Measurements from ENCODE around the gene GRIP2. TPM values are rescaled to one million over a fixed set of nuclear protein-coding genes. Genes with fewer than 3 reads are reported as not detected.

GRIP2 gene
- total RNA-seq, 1 donor from 2014 or later: 11.2 TPM

GRCh38 chr3:14561051-14561960, 21.2 kb upstream of the GRIP2 start:
- Mint-ChIP-seq H3K27me3 (peaks cover 15% of the 10 kb centered on the region), H3K27ac (no peak overlapping the region), H3K4me3 (ENCODE audit: low read depth) (no peak overlapping the region), H3K9me3 (ENCODE audit: low read depth) (no peaks in the 10 kb centered on the region), H3K4me1 (ENCODE audit: low read depth) (peaks cover 8% of the 10 kb centered on the region), H3K36me3 (ENCODE audit: insufficient read depth) (no peaks in the 10 kb centered on the region)
- DNase-seq (ENCODE audit: low spot score, unreplicated experiment): no peak
- no peak for TF ChIP-seq CTCF (IDR thresholded peaks at IDR 0.05; ENCODE audit: unreplicated experiment)

- no peak for TF ChIP-seq CTCF (IDR thresholded peaks at IDR 0.05; ENCODE audit: unreplicated experiment)
- H3K27ac Mint-ChIP-seq: no peak overlapping the region
- H3K4me3 Mint-ChIP-seq (ENCODE audit: low read depth): no peak overlapping the region
- no peaks in the 10 kb centered on the region for H3K36me3 Mint-ChIP-seq (ENCODE audit: insufficient read depth)
- H3K27me3 Mint-ChIP-seq: peaks cover 21% of the 10 kb centered on the region
- peaks cover 8% of the 10 kb centered on the region for H3K4me1 Mint-ChIP-seq (ENCODE audit: low read depth)
- H3K9me3 Mint-ChIP-seq (ENCODE audit: low read depth): no peaks in the 10 kb centered on the region
- no peak for DNase-seq (ENCODE audit: low spot score, unreplicated experiment)
Observed at GRCh38 chr3:14560110-14560509, 20.0 kb upstream of the GRIP2 start.

GRCh38 chr3:14558029-14558428, 17.9 kb upstream of the GRIP2 start:
- no peak for TF ChIP-seq CTCF (IDR thresholded peaks at IDR 0.05; ENCODE audit: unreplicated experiment)
- Mint-ChIP-seq H3K36me3 (ENCODE audit: insufficient read depth) (no peaks in the 10 kb centered on the region), H3K4me1 (ENCODE audit: low read depth) (no peaks in the 10 kb centered on the region), H3K9me3 (ENCODE audit: low read depth) (no peaks in the 10 kb centered on the region), H3K27me3 (peaks cover 23% of the 10 kb centered on the region), H3K27ac (no peak overlapping the region), H3K4me3 (ENCODE audit: low read depth) (no peak overlapping the region)
- no peak for DNase-seq (ENCODE audit: low spot score, unreplicated experiment)

- DNase-seq (ENCODE audit: low spot score, unreplicated experiment): no peak
- Mint-ChIP-seq H3K4me3 (ENCODE audit: low read depth) (no peak overlapping the region), H3K27me3 (peaks cover 9% of the 10 kb centered on the region), H3K4me1 (ENCODE audit: low read depth) (no peaks in the 10 kb centered on the region), H3K27ac (no peak overlapping the region), H3K36me3 (ENCODE audit: insufficient read depth) (no peaks in the 10 kb centered on the region), H3K9me3 (ENCODE audit: low read depth) (no peaks in the 10 kb centered on the region)
- TF ChIP-seq CTCF (IDR thresholded peaks at IDR 0.05; ENCODE audit: unreplicated experiment): no peak
Observed at GRCh38 chr3:14555835-14556234, 15.7 kb upstream of the GRIP2 start.

- no peaks in the 10 kb centered on the region for H3K36me3 Mint-ChIP-seq (ENCODE audit: insufficient read depth)
- peaks cover 11% of the 10 kb centered on the region for H3K27me3 Mint-ChIP-seq
- TF ChIP-seq CTCF (IDR thresholded peaks at IDR 0.05; ENCODE audit: unreplicated experiment): no peak
- no peak overlapping the region for H3K4me3 Mint-ChIP-seq (ENCODE audit: low read depth)
- no peaks in the 10 kb centered on the region for H3K9me3 Mint-ChIP-seq (ENCODE audit: low read depth)
- no peaks in the 10 kb centered on the region for H3K4me1 Mint-ChIP-seq (ENCODE audit: low read depth)
- no peak overlapping the region for H3K27ac Mint-ChIP-seq
- no peak for DNase-seq (ENCODE audit: low spot score, unreplicated experiment)
Observed at GRCh38 chr3:14554715-14555114, 14.6 kb upstream of the GRIP2 start.

Data from progenitor cell of endocrine pancreas (in vitro differentiated cells).